Muscle of arm (tissue), 12 donors: Measurements from ENCODE around the gene IFT74. TPM values are rescaled to one million over a fixed set of nuclear protein-coding genes. Genes with fewer than 3 reads are reported as not detected.

ENCODE experiments used
- polyA plus RNA-seq, 12 donors: library from polyadenylated mRNA; unstranded; fragments of 120-200 nt; gene quantifications; one replicate each; pipeline ENCODE4 v1.2.1, GENCODE V29; 2013; ENCODE audit not compliant: insufficient read length in 12 of 12

Gene IFT74
- polyA plus RNA-seq, 12 donors = 10.8 to 28.6 (median 15.8) TPM; not detected in 1

Other genes with a start within 250 kb of the IFT74 start
- gene CAAP1, start 63.6 kb upstream of the IFT74 start, polyA plus RNA-seq = 10 to 100 TPM in 11 of 12 donors, not detected in 1; 15.6 to 29.5 (median 19.7) TPM
- 10 to 100 TPM in 11 of 12 donors, not detected in 1; 29.8 to 42.8 (median 38.3) TPM for gene PLAA, start 9.2 kb upstream of the IFT74 start, polyA plus RNA-seq
- gene LRRC19, start 49.3 kb downstream of the IFT74 start, polyA plus RNA-seq = 10 to 100 TPM in 1 of 12 donors, under 1 TPM in 9, not detected in 2; 0.04 to 10.4 (median 0.13) TPM
- gene TEK, start 152.8 kb downstream of the IFT74 start, polyA plus RNA-seq = 10 to 100 TPM in 11 of 12 donors, not detected in 1; 14.2 to 20.3 (median 17.8) TPM